GM15510 (cell line): ENCODE results near the gene APOBEC3F.

ENCODE experiments used
- POLR2A ChIP-seq: IDR thresholded peaks from 3 replicates; pipeline ENCODE4 v1.6.1; 2011; ENCODE audit warnings: borderline replicate concordance; ENCODE audit not compliant: insufficient read length; ENCODE audit errors: extremely low read depth

Gene APOBEC3F

GRCh38 chr22:39097098-39098020 is 56.7 kb downstream of the APOBEC3F start, which contains the start of gene APOBEC3H:
TSS of gene APOBEC3H (plus strand) at chr22:39097244. CDS start at chr22:39100279, 3,035 bp downstream.
- peak; percentile 58 for TF ChIP-seq POLR2A

- TF ChIP-seq POLR2A = peak; percentile 39
These were observed 57.4 kb downstream of the APOBEC3F start for GRCh38 chr22:39098026-39098425.

GRCh38 chr22:39098576-39098975 is 57.9 kb downstream of the APOBEC3F start:
- no peak for TF ChIP-seq POLR2A

DNA sequence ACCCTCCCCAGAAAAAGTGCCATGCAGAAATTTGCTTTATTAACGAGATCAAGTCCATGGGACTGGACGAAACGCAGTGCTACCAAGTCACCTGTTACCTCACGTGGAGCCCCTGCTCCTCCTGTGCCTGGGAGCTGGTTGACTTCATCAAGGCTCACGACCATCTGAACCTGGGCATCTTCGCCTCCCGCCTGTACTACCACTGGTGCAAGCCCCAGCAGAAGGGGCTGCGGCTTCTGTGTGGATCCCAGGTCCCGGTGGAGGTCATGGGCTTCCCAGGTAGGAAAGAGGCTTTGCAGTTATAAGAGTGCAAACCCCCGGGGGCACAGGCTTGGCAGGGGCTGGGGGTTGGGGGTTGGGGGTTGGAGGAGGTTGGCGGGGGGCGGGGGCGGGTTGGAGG is 60.6 kb downstream of the APOBEC3F start:
- TF ChIP-seq POLR2A = no peak

GRCh38 chr22:39103431-39103830 is 62.8 kb downstream of the APOBEC3F start:
- no peak for TF ChIP-seq POLR2A
